ENCODE measurements around the gene SLC22A7. TPM values are rescaled to one million over a fixed set of nuclear protein-coding genes. Genes with fewer than 3 reads are reported as not detected.

SLC22A7 gene
- total RNA-seq, 1 donor from 2014 or later = 1.8 TPM

GRCh38 chr6:43286980-43287716 lies 10.9 kb upstream of the SLC22A7 start:
- no peak for DNase-seq (ENCODE audit: low spot score in 2 of 2)
- TF ChIP-seq, protein P1, sequence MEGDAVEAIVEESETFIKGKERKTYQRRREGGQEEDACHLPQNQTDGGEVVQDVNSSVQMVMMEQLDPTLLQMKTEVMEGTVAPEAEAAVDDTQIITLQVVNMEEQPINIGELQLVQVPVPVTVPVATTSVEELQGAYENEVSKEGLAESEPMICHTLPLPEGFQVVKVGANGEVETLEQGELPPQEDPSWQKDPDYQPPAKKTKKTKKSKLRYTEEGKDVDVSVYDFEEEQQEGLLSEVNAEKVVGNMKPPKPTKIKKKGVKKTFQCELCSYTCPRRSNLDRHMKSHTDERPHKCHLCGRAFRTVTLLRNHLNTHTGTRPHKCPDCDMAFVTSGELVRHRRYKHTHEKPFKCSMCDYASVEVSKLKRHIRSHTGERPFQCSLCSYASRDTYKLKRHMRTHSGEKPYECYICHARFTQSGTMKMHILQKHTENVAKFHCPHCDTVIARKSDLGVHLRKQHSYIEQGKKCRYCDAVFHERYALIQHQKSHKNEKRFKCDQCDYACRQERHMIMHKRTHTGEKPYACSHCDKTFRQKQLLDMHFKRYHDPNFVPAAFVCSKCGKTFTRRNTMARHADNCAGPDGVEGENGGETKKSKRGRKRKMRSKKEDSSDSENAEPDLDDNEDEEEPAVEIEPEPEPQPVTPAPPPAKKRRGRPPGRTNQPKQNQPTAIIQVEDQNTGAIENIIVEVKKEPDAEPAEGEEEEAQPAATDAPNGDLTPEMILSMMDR (IDR thresholded peaks at IDR 0.05) = no peak
- H3K4me1 ChIP-seq = no peaks in the 10 kb centered on the region
- no peak overlapping the region for H3K4me3 ChIP-seq
- no peaks in the 10 kb centered on the region for H3K9me3 ChIP-seq
- H3K27me3 ChIP-seq = no peaks in the 10 kb centered on the region
- H3K36me3 ChIP-seq = no peaks in the 10 kb centered on the region
- intact Hi-C loops (cut with DNase I) = no loop called here
- no peak overlapping the region for H3K27ac ChIP-seq

DNA sequence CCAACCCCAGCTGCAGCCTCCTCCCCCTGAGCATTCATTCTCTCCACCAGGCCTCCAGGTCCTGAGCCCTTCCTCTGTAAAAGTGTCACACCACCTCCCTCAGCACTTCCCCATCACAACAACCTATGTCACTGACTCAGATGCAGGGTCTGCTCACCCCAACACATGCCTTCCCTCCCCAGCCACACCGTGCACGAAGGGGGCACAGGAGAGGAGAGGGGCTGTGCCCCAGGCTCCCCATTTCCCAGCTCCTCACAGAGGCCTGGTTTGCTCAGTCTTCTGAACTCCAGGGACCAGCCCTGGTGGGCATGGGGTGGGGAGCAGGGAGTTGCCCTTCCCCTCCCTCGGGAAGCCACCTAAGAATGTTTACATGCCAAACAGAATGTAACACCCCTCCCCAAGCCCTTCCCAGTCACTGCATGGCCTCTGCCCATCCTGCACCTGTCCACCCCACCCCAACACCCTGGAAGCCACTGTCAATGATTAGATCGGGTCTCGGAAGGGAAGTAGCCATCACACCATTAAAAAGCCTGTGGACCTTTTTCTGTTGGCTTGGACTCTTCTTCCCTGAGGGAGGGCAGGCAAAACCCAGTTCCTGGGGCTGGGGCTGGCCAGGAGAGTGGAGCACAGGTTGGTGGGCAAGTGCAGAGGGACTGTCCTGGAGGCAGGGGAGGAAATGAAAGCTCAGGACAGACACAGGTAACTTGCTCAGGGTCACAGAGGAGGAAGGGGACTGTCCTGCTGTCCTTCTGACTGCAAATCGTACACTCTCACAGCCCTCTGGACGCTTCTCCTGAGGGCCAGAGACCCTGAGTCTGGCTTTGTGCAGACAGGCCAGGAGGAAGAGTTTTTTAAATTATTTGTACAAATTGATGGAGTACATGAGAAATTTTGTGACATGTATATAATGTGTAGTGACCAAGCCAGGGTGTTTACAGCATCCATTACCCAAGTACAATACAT lies 10.1 kb upstream of the SLC22A7 start:
- TF ChIP-seq, protein P1 (IDR thresholded peaks at IDR 0.05) = no peak
- no peak overlapping the region for H3K27ac ChIP-seq
- no peaks in the 10 kb centered on the region for H3K4me1 ChIP-seq
- no peaks in the 10 kb centered on the region for H3K27me3 ChIP-seq
- intact Hi-C loops (cut with DNase I) = no loop called here
- H3K9me3 ChIP-seq = no peaks in the 10 kb centered on the region
- no peaks in the 10 kb centered on the region for H3K36me3 ChIP-seq
- H3K4me3 ChIP-seq = no peak overlapping the region
- no peak for DNase-seq (ENCODE audit: low spot score in 2 of 2)

GRCh38 chr6:43290339-43290904 lies 7.6 kb upstream of the SLC22A7 start:
- intact Hi-C loops (cut with DNase I) = no loop called here
- Histone ChIP-seq H3K36me3 (no peaks in the 10 kb centered on the region), H3K9me3 (no peaks in the 10 kb centered on the region), H3K4me1 (no peaks in the 10 kb centered on the region), H3K4me3 (no peak overlapping the region), H3K27ac (no peak overlapping the region), H3K27me3 (no peaks in the 10 kb centered on the region)
- no peak for DNase-seq (ENCODE audit: low spot score in 2 of 2)
- TF ChIP-seq, protein P1 (IDR thresholded peaks at IDR 0.05) = no peak

DNA sequence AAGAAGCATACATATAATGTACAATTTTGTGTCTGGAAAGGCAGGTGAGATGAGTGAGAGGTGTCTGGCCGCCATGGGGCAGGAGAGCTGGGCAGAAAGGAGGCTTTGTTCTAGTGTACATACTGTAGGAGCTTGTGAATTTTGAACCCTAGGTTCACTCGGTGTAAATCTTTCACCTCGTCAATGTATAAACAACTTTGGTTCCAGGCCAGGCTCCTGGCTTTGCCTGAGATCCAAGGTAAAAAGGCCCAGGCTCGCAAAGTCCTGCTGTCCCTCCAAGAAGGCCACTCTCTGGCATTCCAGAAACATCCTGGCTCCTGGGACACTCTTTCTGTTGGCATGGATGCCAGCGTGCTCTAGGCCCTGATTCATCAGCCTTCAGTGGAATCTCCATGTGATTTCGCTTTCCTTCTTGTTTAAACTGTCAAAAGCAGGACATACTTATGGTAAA lies 7.1 kb upstream of the SLC22A7 start:
- H3K9me3 ChIP-seq = no peaks in the 10 kb centered on the region
- no peaks in the 10 kb centered on the region for H3K4me1 ChIP-seq
- no peak for DNase-seq (ENCODE audit: low spot score in 2 of 2)
- intact Hi-C loops (cut with DNase I) = no loop called here
- H3K4me3 ChIP-seq = no peak overlapping the region
- TF ChIP-seq, protein P1 (IDR thresholded peaks at IDR 0.05) = no peak
- no peaks in the 10 kb centered on the region for H3K27me3 ChIP-seq
- no peaks in the 10 kb centered on the region for H3K36me3 ChIP-seq
- H3K27ac ChIP-seq = no peak overlapping the region

DNA sequence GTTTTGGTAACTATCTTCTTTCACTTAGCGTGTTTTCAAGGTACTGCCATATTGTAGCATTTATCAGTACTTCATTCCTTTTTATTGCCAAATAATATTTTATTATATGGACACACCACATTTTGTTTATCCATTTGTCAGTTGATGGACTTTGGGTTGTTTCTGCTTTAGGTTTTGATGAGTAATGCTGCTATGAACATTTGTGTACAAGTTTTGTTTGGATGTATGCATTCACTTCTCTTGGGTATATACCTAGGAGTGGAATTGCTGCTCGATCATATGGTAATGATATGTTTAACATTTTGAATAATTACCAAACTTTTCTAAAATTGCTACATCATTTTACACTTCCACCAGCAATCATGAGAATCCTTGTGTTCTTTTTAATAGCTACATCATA lies 6.4 kb upstream of the SLC22A7 start:
- H3K27me3 ChIP-seq = no peaks in the 10 kb centered on the region
- intact Hi-C loops (cut with DNase I) = no loop called here
- H3K36me3 ChIP-seq = no peaks in the 10 kb centered on the region
- H3K9me3 ChIP-seq = no peaks in the 10 kb centered on the region
- TF ChIP-seq, protein P1 (IDR thresholded peaks at IDR 0.05) = no peak
- no peak overlapping the region for H3K4me3 ChIP-seq
- H3K4me1 ChIP-seq = no peaks in the 10 kb centered on the region
- no peak for DNase-seq (ENCODE audit: low spot score in 2 of 2)
- no peak overlapping the region for H3K27ac ChIP-seq

Data from ascending aorta (tissue), 2 donors.